Loucy (cell line): ENCODE measurements around the gene FRMD4A.

Experiments
- H2AFZ ChIP-seq: fragments of 200-600 bp; sonication (generic); 2 replicates; pipeline ENCODE4 v1.6.0; 2016; ENCODE audit warnings: antibody characterized with exemption, mild to moderate bottlenecking, low read length, moderate library complexity
- H3F3A ChIP-seq: fragments of 200-600 bp; 2 replicates; pipeline ENCODE4 v1.6.0; 2016; ENCODE audit warnings: antibody characterized with exemption, low read depth, mild to moderate bottlenecking
- H3K27me3 ChIP-seq: fragments of 200-600 bp; sonication (generic); 2 replicates; pipeline ENCODE4 v1.6.1; 2014; ENCODE audit warnings: low read length, mild to moderate bottlenecking; ENCODE audit not compliant: insufficient read depth, poor library complexity, severe bottlenecking
- H3K36me3 ChIP-seq: fragments of 200-600 bp; sonication (generic); 2 replicates; pipeline ENCODE4 v1.6.1; 2016; ENCODE audit warnings: low read length; ENCODE audit not compliant: insufficient read depth
- H3K4me1 ChIP-seq: fragments of 200-600 bp; sonication (generic); 2 replicates; pipeline ENCODE4 v1.5.1; 2014; ENCODE audit warnings: low read length, mild to moderate bottlenecking; ENCODE audit not compliant: insufficient read depth, poor library complexity, severe bottlenecking
- H3K4me2 ChIP-seq: fragments of 200-600 bp; sonication (generic); 2 replicates; pipeline ENCODE4 v1.6.0; 2014; ENCODE audit warnings: antibody characterized with exemption, low read length, low read depth, mild to moderate bottlenecking; ENCODE audit not compliant: poor library complexity, severe bottlenecking
- H3K4me3 ChIP-seq: fragments of 200-600 bp; sonication (generic); 2 replicates; pipeline ENCODE4 v1.5.1; 2014; ENCODE audit warnings: low read length, mild to moderate bottlenecking, mixed read lengths; ENCODE audit not compliant: poor library complexity, severe bottlenecking
- H3K79me2 ChIP-seq: fragments of 200-600 bp; sonication (generic); 2 replicates; pipeline ENCODE4 v1.6.1; 2014; ENCODE audit warnings: low read length; ENCODE audit not compliant: insufficient read depth
- H3K9ac ChIP-seq: fragments of 200-600 bp; sonication (generic); 2 replicates; pipeline ENCODE4 v1.6.0; 2014; ENCODE audit warnings: mild to moderate bottlenecking, low read depth, low read length, moderate library complexity; ENCODE audit not compliant: poor library complexity, severe bottlenecking
- H3K9me2 ChIP-seq: fragments of 200-600 bp; sonication (generic); replicated peaks from 2 replicates; pipeline ENCODE4 v1.6.1; 2016; ENCODE audit warnings: low read depth, low read length, mixed read lengths
- H3K9me3 ChIP-seq: fragments of 200-600 bp; sonication (generic); 2 replicates; pipeline ENCODE4 v1.6.1; 2014; ENCODE audit warnings: mild to moderate bottlenecking, antibody characterized with exemption, low read length, low read depth; ENCODE audit not compliant: insufficient read depth
- H4K20me1 ChIP-seq: fragments of 200-600 bp; sonication (generic); 2 replicates; pipeline ENCODE4 v1.6.0; 2014; ENCODE audit warnings: antibody characterized with exemption, low read length, mild to moderate bottlenecking; ENCODE audit not compliant: insufficient read depth, poor library complexity, severe bottlenecking
- EZH2phosphoT487 ChIP-seq: fragments of 200-600 bp; IDR thresholded peaks from 2 replicates; pipeline ENCODE4 v1.6.1; 2018; ENCODE audit warnings: antibody characterized with exemption, mild to moderate bottlenecking, moderate library complexity, borderline replicate concordance
- TF ChIP-seq, protein P1 (sequence below): fragments of 200-600 bp; sonication (generic); conservative IDR thresholded peaks from 2 replicates; pipeline ENCODE4 v1.5.1; 2014; ENCODE audit warnings: mild to moderate bottlenecking, antibody characterized with exemption, low read length

Gene FRMD4A

DNA sequence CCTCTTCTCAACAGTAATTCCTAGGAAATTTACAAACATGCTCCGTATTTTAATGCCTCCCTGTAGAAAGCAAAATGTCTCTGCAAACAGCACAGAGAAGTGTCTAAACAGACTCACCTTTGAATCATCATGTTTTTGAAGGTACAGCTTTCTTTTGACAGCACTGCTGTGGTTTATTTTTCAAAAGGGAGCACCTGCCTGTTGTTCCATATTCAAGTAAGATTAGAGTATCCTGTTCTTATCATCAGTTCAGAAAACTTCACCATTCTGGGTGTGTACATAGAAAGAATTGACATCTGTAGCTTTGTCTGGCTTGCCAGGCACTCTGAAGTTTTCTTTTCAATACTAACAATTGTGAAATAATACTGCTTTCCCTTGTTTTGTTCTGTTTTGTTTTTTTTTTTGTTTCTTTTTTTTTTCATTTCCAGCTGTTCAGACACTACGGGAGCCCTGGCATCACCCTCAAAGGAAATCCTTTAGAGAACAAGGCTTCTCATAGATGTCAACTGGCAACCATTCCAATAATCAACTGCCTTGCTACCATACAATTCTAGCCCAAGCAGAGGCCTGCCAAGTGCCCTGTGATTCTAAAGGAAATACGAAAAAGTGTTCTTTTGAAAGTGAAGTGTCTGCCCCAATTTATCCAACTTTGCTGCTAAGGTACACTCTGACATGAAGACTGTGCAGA is 468.0 kb downstream of the FRMD4A start:
- no peaks in the 10 kb centered on the region for H4K20me1 ChIP-seq
- no peaks in the 10 kb centered on the region for H3K9me2 ChIP-seq
- no peak overlapping the region for H3K9ac ChIP-seq
- no peak overlapping the region for H3K4me3 ChIP-seq
- H2AFZ ChIP-seq: no peak overlapping the region
- H3K27me3 ChIP-seq: peaks cover 10% of the 10 kb centered on the region
- TF ChIP-seq EZH2phosphoT487: no peak
- TF ChIP-seq, protein P1, sequence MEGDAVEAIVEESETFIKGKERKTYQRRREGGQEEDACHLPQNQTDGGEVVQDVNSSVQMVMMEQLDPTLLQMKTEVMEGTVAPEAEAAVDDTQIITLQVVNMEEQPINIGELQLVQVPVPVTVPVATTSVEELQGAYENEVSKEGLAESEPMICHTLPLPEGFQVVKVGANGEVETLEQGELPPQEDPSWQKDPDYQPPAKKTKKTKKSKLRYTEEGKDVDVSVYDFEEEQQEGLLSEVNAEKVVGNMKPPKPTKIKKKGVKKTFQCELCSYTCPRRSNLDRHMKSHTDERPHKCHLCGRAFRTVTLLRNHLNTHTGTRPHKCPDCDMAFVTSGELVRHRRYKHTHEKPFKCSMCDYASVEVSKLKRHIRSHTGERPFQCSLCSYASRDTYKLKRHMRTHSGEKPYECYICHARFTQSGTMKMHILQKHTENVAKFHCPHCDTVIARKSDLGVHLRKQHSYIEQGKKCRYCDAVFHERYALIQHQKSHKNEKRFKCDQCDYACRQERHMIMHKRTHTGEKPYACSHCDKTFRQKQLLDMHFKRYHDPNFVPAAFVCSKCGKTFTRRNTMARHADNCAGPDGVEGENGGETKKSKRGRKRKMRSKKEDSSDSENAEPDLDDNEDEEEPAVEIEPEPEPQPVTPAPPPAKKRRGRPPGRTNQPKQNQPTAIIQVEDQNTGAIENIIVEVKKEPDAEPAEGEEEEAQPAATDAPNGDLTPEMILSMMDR: no peak
- H3K9me3 ChIP-seq: no peaks in the 10 kb centered on the region
- H3K36me3 ChIP-seq: no peaks in the 10 kb centered on the region
- no peaks in the 10 kb centered on the region for H3F3A ChIP-seq
- no peaks in the 10 kb centered on the region for H3K4me1 ChIP-seq
- H3K4me2 ChIP-seq: no peak overlapping the region
- H3K79me2 ChIP-seq: no peaks in the 10 kb centered on the region

- no peaks in the 10 kb centered on the region for H3F3A ChIP-seq
- no peaks in the 10 kb centered on the region for H3K36me3 ChIP-seq
- no peaks in the 10 kb centered on the region for H3K9me3 ChIP-seq
- H2AFZ ChIP-seq: no peak overlapping the region
- no peaks in the 10 kb centered on the region for H3K79me2 ChIP-seq
- H3K4me3 ChIP-seq: no peak overlapping the region
- H3K4me2 ChIP-seq: no peak overlapping the region
- TF ChIP-seq EZH2phosphoT487: no peak
- TF ChIP-seq, protein P1: no peak
- H3K9me2 ChIP-seq: no peaks in the 10 kb centered on the region
- H4K20me1 ChIP-seq: no peaks in the 10 kb centered on the region
- H3K27me3 ChIP-seq: peaks cover 10% of the 10 kb centered on the region
- H3K4me1 ChIP-seq: no peaks in the 10 kb centered on the region
- no peak overlapping the region for H3K9ac ChIP-seq
These were observed 469.8 kb downstream of the FRMD4A start for GRCh38 chr10:13860886-13861285.

DNA sequence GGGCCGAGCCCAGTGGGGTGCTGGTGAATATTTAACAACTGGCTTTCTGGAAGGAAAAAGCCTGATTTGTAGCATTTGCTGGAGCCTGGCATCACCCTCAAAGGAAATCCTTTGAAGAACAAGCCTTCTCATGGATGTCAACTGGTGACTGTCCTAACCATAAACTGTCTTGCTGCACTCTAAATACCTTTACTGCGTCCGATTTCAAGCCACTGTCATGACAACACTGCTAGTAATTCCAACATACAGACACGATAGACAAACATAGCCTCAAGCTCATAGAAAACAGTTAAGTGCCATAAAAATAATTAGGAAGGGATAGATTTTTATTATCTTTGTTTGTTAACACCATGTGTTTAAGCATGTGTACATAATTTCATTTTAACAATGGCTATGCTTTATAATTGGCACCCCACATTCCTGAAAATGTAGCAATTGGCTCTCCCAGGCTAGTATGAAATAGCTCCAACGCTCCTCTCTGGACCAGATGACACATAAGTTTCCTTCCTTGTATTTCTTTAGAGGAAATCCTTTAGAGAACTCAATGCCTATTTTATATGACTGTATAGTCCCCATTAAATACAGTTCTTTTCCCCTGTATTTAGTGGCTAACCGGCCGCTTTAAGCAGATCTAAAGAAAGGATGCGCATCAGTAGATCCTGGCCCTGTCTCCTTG is 470.6 kb downstream of the FRMD4A start:
- H3K79me2 ChIP-seq: no peaks in the 10 kb centered on the region
- H3K9me3 ChIP-seq: no peaks in the 10 kb centered on the region
- H3K9me2 ChIP-seq: no peaks in the 10 kb centered on the region
- no peak overlapping the region for H3K9ac ChIP-seq
- no peaks in the 10 kb centered on the region for H3K4me1 ChIP-seq
- H2AFZ ChIP-seq: no peak overlapping the region
- no peak overlapping the region for H3K4me3 ChIP-seq
- no peak for TF ChIP-seq EZH2phosphoT487
- TF ChIP-seq, protein P1: no peak
- H3K27me3 ChIP-seq: peaks cover 10% of the 10 kb centered on the region
- H3F3A ChIP-seq: no peaks in the 10 kb centered on the region
- H3K36me3 ChIP-seq: no peaks in the 10 kb centered on the region
- H4K20me1 ChIP-seq: no peaks in the 10 kb centered on the region
- no peak overlapping the region for H3K4me2 ChIP-seq
